ENCODE data around the gene KCNC4.

DNA sequence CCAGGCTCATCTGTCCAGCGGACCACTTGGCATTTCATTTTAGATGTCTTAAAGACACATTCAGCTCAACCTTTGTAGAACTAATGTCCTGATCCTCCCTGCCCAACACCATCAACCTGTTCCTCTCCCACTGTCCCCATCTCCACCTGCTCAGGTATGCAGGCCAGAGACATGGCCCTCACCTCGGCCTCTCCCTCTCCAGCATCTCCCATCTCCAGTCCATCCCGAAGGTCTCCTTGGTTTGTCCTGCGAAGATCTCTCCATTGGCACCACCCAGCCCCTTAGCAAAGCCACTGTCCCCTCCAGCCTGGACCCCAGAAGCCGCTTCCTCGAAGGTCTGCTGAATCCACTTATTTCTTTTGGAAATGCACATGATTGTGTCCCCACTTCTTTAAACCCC is 20.9 kb upstream of the KCNC4 start:
- no peak for TF ChIP-seq POLR2A (IDR thresholded peaks at IDR 0.05; ENCODE audit: low read length)
- no peak for TF ChIP-seq GATA1 (IDR thresholded peaks at IDR 0.05; ENCODE audit: low read depth, low read length)
